HG03442 (cell line): ENCODE data around the gene EIF2B5.

Source experiments
- ATAC-seq: cut with Tn5 transposase; IDR thresholded peaks from one replicate; pipeline ENCODE4 v1.9.1; 2021; ENCODE audit warnings: mild to moderate bottlenecking, moderate library complexity; ENCODE audit not compliant: unreplicated experiment

EIF2B5 gene

DNA sequence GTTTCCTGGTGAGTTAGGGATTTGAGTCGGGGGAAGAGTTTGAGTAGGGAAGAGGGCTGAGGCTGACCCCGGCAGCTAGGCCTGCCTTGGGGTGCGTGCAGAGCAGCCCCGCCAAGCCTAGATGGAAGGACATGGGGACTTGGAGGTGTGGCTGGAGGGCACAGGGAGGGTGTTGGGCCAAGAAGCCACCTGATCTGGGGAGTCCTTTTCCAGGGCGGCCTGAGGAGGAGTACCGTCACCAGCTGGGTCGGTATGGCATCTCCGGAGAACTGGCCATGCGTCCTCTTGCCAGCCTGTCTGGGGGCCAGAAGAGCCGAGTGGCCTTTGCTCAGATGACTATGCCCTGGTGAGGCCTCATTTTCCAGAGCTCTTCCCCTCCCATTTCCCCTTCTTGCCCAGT lies 57.7 kb downstream of the EIF2B5 start:
- ATAC-seq: no peak

DNA sequence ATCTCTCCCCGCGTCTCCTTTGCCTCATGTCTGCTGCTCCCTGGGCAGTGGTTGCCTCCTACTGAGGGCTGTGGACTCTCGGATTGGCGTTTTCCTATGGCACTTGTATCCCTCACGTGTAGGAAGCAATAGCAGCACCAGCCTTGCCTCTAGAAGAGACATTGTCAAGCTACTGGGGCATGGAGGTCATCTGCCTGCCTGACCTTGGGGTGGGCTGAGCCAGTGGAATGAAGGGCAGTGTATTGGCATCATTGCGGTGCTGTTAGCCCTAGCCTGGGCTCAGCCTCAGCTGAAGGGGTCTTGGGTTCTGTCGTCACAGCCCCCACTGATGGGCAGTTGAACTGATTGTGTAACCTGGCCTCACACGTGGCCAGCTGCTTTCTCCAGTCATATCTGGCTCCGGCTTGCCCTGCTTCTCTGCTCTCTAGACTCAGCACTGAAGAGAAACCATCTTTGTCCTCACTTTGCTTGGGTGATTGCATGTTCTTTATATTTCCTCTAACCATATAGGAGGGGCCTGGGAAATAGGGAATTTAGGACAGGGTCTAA lies 58.9 kb downstream of the EIF2B5 start:
- no peak for ATAC-seq
